Measurements from ENCODE around the gene LOC128125822.
"Not testable (repeated sequence)": the region's sequence is repeated elsewhere in the genome, so short reads cannot be mapped to it uniquely, and the experiment has no call there.

LOC128125822 gene

GRCh38 chr6:63584566-63584965 lies 12.3 kb downstream of the LOC128125822 start:
- no peak for DNase-seq

- DNase-seq = not testable (repeated sequence)
Measured at GRCh38 chr6:63585652-63586051, 13.4 kb downstream of the LOC128125822 start.

- DNase-seq = no peak
Measured at GRCh38 chr6:63589952-63590411, 17.7 kb downstream of the LOC128125822 start.

GRCh38 chr6:63592886-63593285 lies 20.6 kb downstream of the LOC128125822 start:
- no peak for DNase-seq

- no peak for DNase-seq
Measured at GRCh38 chr6:63597141-63598048, 25.1 kb downstream of the LOC128125822 start.

GRCh38 chr6:63598049-63599036 lies 26.1 kb downstream of the LOC128125822 start:
- DNase-seq = peak; percentile 53

GRCh38 chr6:63599243-63599642 lies 27.0 kb downstream of the LOC128125822 start:
- no peak for DNase-seq

GRCh38 chr6:63600136-63600535 lies 27.9 kb downstream of the LOC128125822 start:
- no peak for DNase-seq

- no peak for DNase-seq
Measured at GRCh38 chr6:63609231-63609630, 37.0 kb downstream of the LOC128125822 start.

GRCh38 chr6:63610944-63611343 lies 38.7 kb downstream of the LOC128125822 start:
- no peak for DNase-seq

- DNase-seq = no peak
Measured at GRCh38 chr6:63611560-63611959, 39.3 kb downstream of the LOC128125822 start.

GRCh38 chr6:63615590-63615989 lies 43.3 kb downstream of the LOC128125822 start:
- no peak for DNase-seq

Data from NCI-H2171 (cell line).